ENCODE results near the gene CARNS1.

Gene CARNS1

DNA sequence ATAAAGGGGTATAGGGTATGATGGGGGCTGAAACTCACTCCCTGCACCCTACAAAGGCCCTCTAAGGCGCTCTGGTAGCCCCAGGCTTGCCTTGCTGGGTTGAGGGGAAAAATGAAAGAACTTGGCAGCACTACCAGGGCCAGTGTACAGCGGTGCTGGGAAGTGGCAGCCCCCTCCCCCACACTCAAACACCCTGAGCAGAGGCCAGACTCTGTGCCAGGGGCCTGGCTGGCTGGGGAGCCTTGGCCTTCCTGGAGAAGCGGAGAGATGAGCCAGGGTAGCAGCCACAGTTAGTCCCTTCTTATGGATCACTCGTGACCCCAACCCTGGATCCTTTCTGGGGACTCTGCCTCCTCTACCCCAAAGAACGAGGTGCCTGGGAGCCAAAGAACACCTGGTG lies 50.9 kb downstream of the CARNS1 start:
- peaks cover 20% of the 10 kb centered on the region for H3K79me2 ChIP-seq (ENCODE audit: insufficient read depth, low read length)
- H3K4me3 ChIP-seq (ENCODE audit: insufficient read depth, low read length, poor library complexity, severe bottlenecking): peak overlapping the region; percentile 86
- peak overlapping the region; percentile 89 for H3K4me2 ChIP-seq (ENCODE audit: low read depth, low read length, poor library complexity, severe bottlenecking)
- no peaks in the 10 kb centered on the region for H3K9me2 ChIP-seq (replicated peaks; ENCODE audit: insufficient read depth, low read length)
- peak overlapping the region; percentile 94 for H3K27ac ChIP-seq (ENCODE audit: low read depth, low read length)
- H3K27me3 ChIP-seq (ENCODE audit: low read length): no peaks in the 10 kb centered on the region
- H3K9ac ChIP-seq (ENCODE audit: low read length): peak overlapping the region; percentile 96
- H3K9me3 ChIP-seq (ENCODE audit: insufficient read depth, low read length): no peaks in the 10 kb centered on the region
- TF ChIP-seq EZH2phosphoT487 (conservative IDR thresholded peaks at IDR 0.05; ENCODE audit: low read length): no peak
- TF ChIP-seq, protein P1, sequence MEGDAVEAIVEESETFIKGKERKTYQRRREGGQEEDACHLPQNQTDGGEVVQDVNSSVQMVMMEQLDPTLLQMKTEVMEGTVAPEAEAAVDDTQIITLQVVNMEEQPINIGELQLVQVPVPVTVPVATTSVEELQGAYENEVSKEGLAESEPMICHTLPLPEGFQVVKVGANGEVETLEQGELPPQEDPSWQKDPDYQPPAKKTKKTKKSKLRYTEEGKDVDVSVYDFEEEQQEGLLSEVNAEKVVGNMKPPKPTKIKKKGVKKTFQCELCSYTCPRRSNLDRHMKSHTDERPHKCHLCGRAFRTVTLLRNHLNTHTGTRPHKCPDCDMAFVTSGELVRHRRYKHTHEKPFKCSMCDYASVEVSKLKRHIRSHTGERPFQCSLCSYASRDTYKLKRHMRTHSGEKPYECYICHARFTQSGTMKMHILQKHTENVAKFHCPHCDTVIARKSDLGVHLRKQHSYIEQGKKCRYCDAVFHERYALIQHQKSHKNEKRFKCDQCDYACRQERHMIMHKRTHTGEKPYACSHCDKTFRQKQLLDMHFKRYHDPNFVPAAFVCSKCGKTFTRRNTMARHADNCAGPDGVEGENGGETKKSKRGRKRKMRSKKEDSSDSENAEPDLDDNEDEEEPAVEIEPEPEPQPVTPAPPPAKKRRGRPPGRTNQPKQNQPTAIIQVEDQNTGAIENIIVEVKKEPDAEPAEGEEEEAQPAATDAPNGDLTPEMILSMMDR (IDR thresholded peaks at IDR 0.05; ENCODE audit: insufficient read depth, low read length, poor library complexity, severe bottlenecking): no peak
- H3K36me3 ChIP-seq (ENCODE audit: low read length): no peaks in the 10 kb centered on the region
- H3F3A ChIP-seq (ENCODE audit: insufficient read depth): peaks cover 44% of the 10 kb centered on the region
- no peaks in the 10 kb centered on the region for H4K20me1 ChIP-seq (ENCODE audit: low read depth, low read length)
- H2AFZ ChIP-seq (ENCODE audit: low read depth, low read length, severe bottlenecking): no peak overlapping the region

DNA sequence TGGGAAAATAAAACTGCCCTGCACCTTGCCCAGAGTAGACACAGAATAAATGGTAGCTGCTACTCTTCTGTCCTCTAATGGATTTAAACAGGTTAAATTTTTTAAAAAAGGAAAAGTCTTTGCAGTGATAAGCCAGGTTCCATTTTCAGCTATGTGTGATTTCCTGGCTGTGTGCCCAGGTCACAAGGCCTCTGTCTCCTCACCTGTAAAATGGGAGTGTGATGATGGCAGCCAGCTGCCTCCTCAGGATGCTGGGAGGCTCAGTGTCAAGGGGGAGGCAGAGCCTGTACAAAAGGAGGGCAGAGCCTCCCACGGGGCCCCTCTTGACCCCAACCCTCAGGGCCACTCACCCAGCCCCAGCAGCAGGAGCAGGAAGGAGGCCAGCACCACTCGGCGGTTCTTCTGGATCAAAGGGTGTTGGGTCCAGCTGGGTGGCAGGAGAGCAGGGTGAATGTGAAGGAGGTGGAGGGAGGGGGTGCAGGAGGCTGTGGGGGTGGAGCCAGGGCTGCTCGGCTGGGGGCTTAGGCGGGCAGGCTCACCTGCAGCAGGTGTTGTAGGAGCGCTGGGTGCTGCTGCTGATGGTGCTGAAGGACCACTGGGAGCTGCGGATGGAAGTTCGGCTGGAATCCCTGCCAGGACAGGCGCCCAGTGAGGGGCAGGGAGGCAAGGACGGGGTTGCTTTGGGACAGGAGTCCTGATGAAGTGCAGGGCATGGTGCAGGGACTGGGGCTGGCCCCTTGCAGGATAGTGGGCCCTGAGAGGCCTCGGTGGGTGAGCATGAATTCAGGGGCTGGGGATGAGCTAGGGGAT lies 51.7 kb downstream of the CARNS1 start:
- TF ChIP-seq EZH2phosphoT487 (conservative IDR thresholded peaks at IDR 0.05; ENCODE audit: low read length): no peak
- TF ChIP-seq, protein P1 (IDR thresholded peaks at IDR 0.05; ENCODE audit: insufficient read depth, low read length, poor library complexity, severe bottlenecking): no peak
- Histone ChIP-seq H3K79me2 (ENCODE audit: insufficient read depth, low read length) (peaks cover 20% of the 10 kb centered on the region), H3K4me3 (ENCODE audit: insufficient read depth, low read length, poor library complexity, severe bottlenecking) (peak overlapping the region; percentile 86), H3K4me2 (ENCODE audit: low read depth, low read length, poor library complexity, severe bottlenecking) (peak overlapping the region; percentile 89), H3K27ac (ENCODE audit: low read depth, low read length) (peak overlapping the region; percentile 94), H3K9me2 (replicated peaks; ENCODE audit: insufficient read depth, low read length) (no peaks in the 10 kb centered on the region), H3F3A (ENCODE audit: insufficient read depth) (peaks cover 37% of the 10 kb centered on the region), H3K9ac (ENCODE audit: low read length) (peak overlapping the region; percentile 96), H3K36me3 (ENCODE audit: low read length) (no peaks in the 10 kb centered on the region), H3K9me3 (ENCODE audit: insufficient read depth, low read length) (no peaks in the 10 kb centered on the region), H3K27me3 (ENCODE audit: low read length) (no peaks in the 10 kb centered on the region), H4K20me1 (ENCODE audit: low read depth, low read length) (no peaks in the 10 kb centered on the region), H2AFZ (ENCODE audit: low read depth, low read length, severe bottlenecking) (no peak overlapping the region)

DNA sequence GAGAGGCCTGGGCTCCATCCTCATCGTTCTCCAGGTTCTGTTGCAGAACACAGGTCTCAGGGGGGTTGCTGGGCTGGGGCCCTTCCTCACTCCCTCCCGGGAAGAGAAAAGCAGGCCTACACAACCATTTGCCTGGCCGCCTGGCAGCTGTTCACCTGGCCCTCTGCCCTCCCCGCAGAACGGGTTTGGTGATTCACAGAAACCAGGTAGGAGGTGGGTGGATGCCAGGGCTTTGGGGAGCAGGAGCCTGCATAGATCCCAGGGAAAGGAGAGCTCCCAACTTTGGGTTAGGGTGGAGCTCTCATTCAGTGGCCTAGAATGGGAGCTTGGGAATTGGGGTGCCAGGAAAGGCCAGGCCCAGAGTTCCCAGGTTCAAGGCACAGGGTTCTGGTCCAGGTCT lies 52.6 kb downstream of the CARNS1 start:
- H3K9ac ChIP-seq (ENCODE audit: low read length): peak overlapping the region; percentile 96
- peaks cover 37% of the 10 kb centered on the region for H3F3A ChIP-seq (ENCODE audit: insufficient read depth)
- peak overlapping the region; percentile 89 for H3K4me2 ChIP-seq (ENCODE audit: low read depth, low read length, poor library complexity, severe bottlenecking)
- no peak for TF ChIP-seq EZH2phosphoT487 (conservative IDR thresholded peaks at IDR 0.05; ENCODE audit: low read length)
- TF ChIP-seq, protein P1 (IDR thresholded peaks at IDR 0.05; ENCODE audit: insufficient read depth, low read length, poor library complexity, severe bottlenecking): no peak
- H3K4me3 ChIP-seq (ENCODE audit: insufficient read depth, low read length, poor library complexity, severe bottlenecking): peak overlapping the region; percentile 86
- H3K9me3 ChIP-seq (ENCODE audit: insufficient read depth, low read length): no peaks in the 10 kb centered on the region
- no peaks in the 10 kb centered on the region for H3K9me2 ChIP-seq (replicated peaks; ENCODE audit: insufficient read depth, low read length)
- H3K36me3 ChIP-seq (ENCODE audit: low read length): no peaks in the 10 kb centered on the region
- H2AFZ ChIP-seq (ENCODE audit: low read depth, low read length, severe bottlenecking): no peak overlapping the region
- peaks cover 20% of the 10 kb centered on the region for H3K79me2 ChIP-seq (ENCODE audit: insufficient read depth, low read length)
- H4K20me1 ChIP-seq (ENCODE audit: low read depth, low read length): no peaks in the 10 kb centered on the region
- peak overlapping the region; percentile 94 for H3K27ac ChIP-seq (ENCODE audit: low read depth, low read length)
- H3K27me3 ChIP-seq (ENCODE audit: low read length): no peaks in the 10 kb centered on the region

Data from SU-DHL-6 (cell line).